Progenitor cell of endocrine pancreas (in vitro differentiated cells): ENCODE data around the gene ANXA9. TPM values are rescaled to one million over a fixed set of nuclear protein-coding genes. Genes with fewer than 3 reads are reported as not detected.

Source experiments
- DNase-seq: peaks from one replicate; pipeline ENCODE4 v3.0.0; 2021; ENCODE audit warnings: low spot score; ENCODE audit not compliant: unreplicated experiment
- H3K27ac Mint-ChIP-seq: 2 replicates; pipeline ENCODE4 v1.8.0; 2021; ENCODE audit warnings: mild to moderate bottlenecking, moderate library complexity, mixed read lengths
- H3K27me3 Mint-ChIP-seq: 2 replicates; pipeline ENCODE4 v1.8.0; 2021; ENCODE audit warnings: mixed read lengths
- H3K36me3 Mint-ChIP-seq: 2 replicates; pipeline ENCODE4 v1.8.0; 2022; ENCODE audit warnings: mixed read lengths; ENCODE audit not compliant: insufficient read depth
- H3K4me1 Mint-ChIP-seq: 2 replicates; pipeline ENCODE4 v1.8.0; 2021; ENCODE audit warnings: low read depth, mixed read lengths
- H3K4me3 Mint-ChIP-seq: 2 replicates; pipeline ENCODE4 v1.8.0; 2021; ENCODE audit warnings: low read depth, mild to moderate bottlenecking, moderate library complexity, mixed read lengths
- H3K9me3 Mint-ChIP-seq: 2 replicates; pipeline ENCODE4 v1.8.0; 2021; ENCODE audit warnings: low read depth, mixed read lengths
- CTCF ChIP-seq: fragments of 200-600 bp; sonication (generic); IDR thresholded peaks from one replicate; pipeline ENCODE4 v1.5.0; 2021; ENCODE audit warnings: antibody characterized with exemption, mild to moderate bottlenecking; ENCODE audit not compliant: unreplicated experiment
- total RNA-seq: library from RNA; stranded (reverse); gene quantifications from 2 replicates; pipeline ENCODE4 v1.2.1, GENCODE V29; 2021

ANXA9 gene
- total RNA-seq, 1 donor from 2014 or later, result 3.5 TPM

- no peak for DNase-seq
- Mint-ChIP-seq H3K9me3 (no peaks in the 10 kb centered on the region), H3K4me1 (peaks cover 16% of the 10 kb centered on the region), H3K36me3 (peaks cover 53% of the 10 kb centered on the region), H3K27ac (peak overlapping the region; percentile 67), H3K4me3 (no peak overlapping the region), H3K27me3 (no peaks in the 10 kb centered on the region)
- no peak for TF ChIP-seq CTCF
Measured at GRCh38 chr1:150966011-150966410, 16.1 kb upstream of the ANXA9 start.

GRCh38 chr1:150967936-150968335 lies 14.2 kb upstream of the ANXA9 start:
- no peaks in the 10 kb centered on the region for H3K9me3 Mint-ChIP-seq
- H3K4me3 Mint-ChIP-seq, result no peak overlapping the region
- TF ChIP-seq CTCF, result no peak
- peaks cover 37% of the 10 kb centered on the region for H3K36me3 Mint-ChIP-seq
- no peaks in the 10 kb centered on the region for H3K27me3 Mint-ChIP-seq
- H3K4me1 Mint-ChIP-seq, result peaks cover 33% of the 10 kb centered on the region
- DNase-seq, result no peak
- H3K27ac Mint-ChIP-seq, result no peak overlapping the region

GRCh38 chr1:150968491-150968890 lies 13.6 kb upstream of the ANXA9 start:
- Mint-ChIP-seq H3K4me3 (no peak overlapping the region), H3K27ac (peak overlapping the region; percentile 90)
- TF ChIP-seq CTCF, result no peak

GRCh38 chr1:150969626-150970025 lies 12.5 kb upstream of the ANXA9 start:
- no peak for TF ChIP-seq CTCF
- Mint-ChIP-seq H3K27ac (peak overlapping the region; percentile 80), H3K36me3 (peaks cover 22% of the 10 kb centered on the region), H3K4me1 (peaks cover 39% of the 10 kb centered on the region), H3K4me3 (no peak overlapping the region), H3K9me3 (no peaks in the 10 kb centered on the region), H3K27me3 (no peaks in the 10 kb centered on the region)
- no peak for DNase-seq

More at GRCh38 chr1:150968491-150968890, 13.6 kb upstream of the ANXA9 start:
- H3K27me3 Mint-ChIP-seq, result no peaks in the 10 kb centered on the region
- peaks cover 38% of the 10 kb centered on the region for H3K4me1 Mint-ChIP-seq
- no peaks in the 10 kb centered on the region for H3K9me3 Mint-ChIP-seq
- peaks cover 31% of the 10 kb centered on the region for H3K36me3 Mint-ChIP-seq
- no peak for DNase-seq

GRCh38 chr1:150970808-150971582 lies 11.1 kb upstream of the ANXA9 start:
- Mint-ChIP-seq H3K4me3 (peak overlapping the region; percentile 84), H3K4me1 (peaks cover 43% of the 10 kb centered on the region), H3K27me3 (no peaks in the 10 kb centered on the region), H3K36me3 (peaks cover 18% of the 10 kb centered on the region), H3K9me3 (no peaks in the 10 kb centered on the region), H3K27ac (peak overlapping the region; percentile 95)
- TF ChIP-seq CTCF, result no peak
- no peak for DNase-seq
